ENCODE measurements around the gene CDC123. TPM values are rescaled to one million over a fixed set of nuclear protein-coding genes. Genes with fewer than 3 reads are reported as not detected.
A peak's percentile ranks its signal among the peaks of the same experiment; 100 is the strongest.

The CDC123 gene
- polyA plus RNA-seq, 2 of the 4 experiments (the other 2 are of a cell fraction) = 164 to 195 TPM

DNA sequence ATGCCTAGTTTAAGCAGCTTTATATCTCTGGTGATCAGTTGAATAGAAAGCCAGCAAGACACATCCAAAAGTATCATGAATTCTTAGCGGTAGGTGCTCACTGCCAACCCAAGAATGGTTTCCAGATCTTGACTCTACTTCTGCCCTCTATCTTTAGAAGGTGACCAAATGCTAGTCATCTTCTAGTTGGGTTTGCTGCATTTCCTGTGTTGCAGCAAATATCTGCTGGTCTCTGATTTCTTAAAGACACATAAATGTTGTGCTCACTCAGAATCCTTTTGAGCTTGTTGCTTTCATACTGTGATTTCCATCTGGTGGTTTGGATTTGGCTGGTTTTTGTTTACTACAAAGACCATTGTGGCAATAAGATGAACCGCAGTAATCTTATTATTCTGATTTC, 2.2 kb downstream of the CDC123 start (continued):
- TF ChIP-seq BHLHE40 (IDR thresholded peaks at IDR 0.05; ENCODE audit: low read depth, low read length) = no peak
- no peak for TF ChIP-seq FOXS1 (CRISPR knock-in tag; IDR thresholded peaks at IDR 0.05)
- TF ChIP-seq CBX8 (IDR thresholded peaks at IDR 0.05) = no peak
- no peak for TF ChIP-seq EHF (CRISPR knock-in tag; IDR thresholded peaks at IDR 0.05)
- no peak for TF ChIP-seq ZNF302 (CRISPR knock-in tag; IDR thresholded peaks at IDR 0.05)
- TF ChIP-seq RCOR1 (IDR thresholded peaks at IDR 0.05; ENCODE audit: low read depth, low read length) = no peak
- TF ChIP-seq, protein P1, sequence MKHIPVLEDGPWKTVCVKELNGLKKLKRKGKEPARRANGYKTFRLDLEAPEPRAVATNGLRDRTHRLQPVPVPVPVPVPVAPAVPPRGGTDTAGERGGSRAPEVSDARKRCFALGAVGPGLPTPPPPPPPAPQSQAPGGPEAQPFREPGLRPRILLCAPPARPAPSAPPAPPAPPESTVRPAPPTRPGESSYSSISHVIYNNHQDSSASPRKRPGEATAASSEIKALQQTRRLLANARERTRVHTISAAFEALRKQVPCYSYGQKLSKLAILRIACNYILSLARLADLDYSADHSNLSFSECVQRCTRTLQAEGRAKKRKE (CRISPR knock-in tag; IDR thresholded peaks at IDR 0.05; ENCODE audit: low read depth) = no peak
- no peak for TF ChIP-seq HES2 (IDR thresholded peaks at IDR 0.05)

DNA sequence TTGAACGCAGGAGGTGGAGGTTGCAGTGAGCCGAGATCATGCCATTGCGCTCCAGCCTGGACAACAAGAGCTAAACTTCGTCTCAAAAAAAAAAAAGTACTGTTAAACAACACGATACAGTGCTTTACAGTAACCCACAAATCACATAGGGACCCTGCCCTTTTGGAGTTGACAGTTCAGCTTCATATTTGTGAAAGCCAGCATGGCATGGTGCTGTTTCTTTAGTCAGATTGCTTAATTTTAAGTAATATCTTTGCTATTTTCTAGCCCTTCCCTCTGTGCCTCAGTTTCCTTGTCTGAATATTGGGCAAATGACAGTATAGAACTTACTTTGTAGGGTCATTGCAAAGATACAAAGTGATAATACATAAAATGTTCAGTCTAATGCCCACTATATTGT, 4.9 kb downstream of the CDC123 start:
- TF ChIP-seq, protein P2, sequence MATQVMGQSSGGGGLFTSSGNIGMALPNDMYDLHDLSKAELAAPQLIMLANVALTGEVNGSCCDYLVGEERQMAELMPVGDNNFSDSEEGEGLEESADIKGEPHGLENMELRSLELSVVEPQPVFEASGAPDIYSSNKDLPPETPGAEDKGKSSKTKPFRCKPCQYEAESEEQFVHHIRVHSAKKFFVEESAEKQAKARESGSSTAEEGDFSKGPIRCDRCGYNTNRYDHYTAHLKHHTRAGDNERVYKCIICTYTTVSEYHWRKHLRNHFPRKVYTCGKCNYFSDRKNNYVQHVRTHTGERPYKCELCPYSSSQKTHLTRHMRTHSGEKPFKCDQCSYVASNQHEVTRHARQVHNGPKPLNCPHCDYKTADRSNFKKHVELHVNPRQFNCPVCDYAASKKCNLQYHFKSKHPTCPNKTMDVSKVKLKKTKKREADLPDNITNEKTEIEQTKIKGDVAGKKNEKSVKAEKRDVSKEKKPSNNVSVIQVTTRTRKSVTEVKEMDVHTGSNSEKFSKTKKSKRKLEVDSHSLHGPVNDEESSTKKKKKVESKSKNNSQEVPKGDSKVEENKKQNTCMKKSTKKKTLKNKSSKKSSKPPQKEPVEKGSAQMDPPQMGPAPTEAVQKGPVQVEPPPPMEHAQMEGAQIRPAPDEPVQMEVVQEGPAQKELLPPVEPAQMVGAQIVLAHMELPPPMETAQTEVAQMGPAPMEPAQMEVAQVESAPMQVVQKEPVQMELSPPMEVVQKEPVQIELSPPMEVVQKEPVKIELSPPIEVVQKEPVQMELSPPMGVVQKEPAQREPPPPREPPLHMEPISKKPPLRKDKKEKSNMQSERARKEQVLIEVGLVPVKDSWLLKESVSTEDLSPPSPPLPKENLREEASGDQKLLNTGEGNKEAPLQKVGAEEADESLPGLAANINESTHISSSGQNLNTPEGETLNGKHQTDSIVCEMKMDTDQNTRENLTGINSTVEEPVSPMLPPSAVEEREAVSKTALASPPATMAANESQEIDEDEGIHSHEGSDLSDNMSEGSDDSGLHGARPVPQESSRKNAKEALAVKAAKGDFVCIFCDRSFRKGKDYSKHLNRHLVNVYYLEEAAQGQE (IDR thresholded peaks at IDR 0.05) = no peak
- TF ChIP-seq CEBPB (IDR thresholded peaks at IDR 0.05) = peak in 1 of 2 experiments; percentile 38; a peak in 1 of 4 replicates
- Histone ChIP-seq H3K9me3 (no peaks in the 10 kb centered on the region), H3K27ac (no peak overlapping the region), H3K4me1 (peaks cover 12% of the 10 kb centered on the region), H3K4me3 (no peak overlapping the region), H3K4me2 (no peak overlapping the region)
- no peak for ATAC-seq
- no peak for FAIRE-seq
- POLR2A ChIA-PET = no interaction called here
- WGBS (ENCODE audit: missing lambda C conversion rate) = 91% methylated on average over 5 of the region's 5 CpGs
- DNase-seq (ENCODE audit: low read depth in 1 of 2, low spot score in 1 of 2) = no peak
- CTCF ChIA-PET = interaction anchor here (2.4 to 7.2 kb wide), 2 partner anchors 13 to 874 kb away, joined by 6 to 61 read pairs; no protein-coding TSS in a partner anchor

GRCh38 chr10:12201543-12201942, 5.6 kb downstream of the CDC123 start:
- H3K27ac ChIP-seq = no peak overlapping the region
- ChIA-PET CTCF (interaction anchor here (0.8 to 7.2 kb wide), 2 partner anchors 12 to 63 kb away, joined by 3 to 61 read pairs; no protein-coding TSS in a partner anchor), POLR2A (no interaction called here)
- no peak overlapping the region for H3K4me2 ChIP-seq
- ATAC-seq (no peak), DNase-seq (ENCODE audit: low read depth in 1 of 2, low spot score in 1 of 2) (no peak), FAIRE-seq (no peak)
- H3K4me3 ChIP-seq = no peak overlapping the region
- no peaks in the 10 kb centered on the region for H3K9me3 ChIP-seq
- 63% methylated on average over 3 of the region's 3 CpGs for WGBS (ENCODE audit: missing lambda C conversion rate)
- H3K4me1 ChIP-seq = peaks cover 12% of the 10 kb centered on the region
- TF ChIP-seq ESRRA (IDR thresholded peaks at IDR 0.05; ENCODE audit: borderline replicate concordance, low read length) (no peak), PBX3 (IDR thresholded peaks at IDR 0.05) (no peak), SREBF2 (IDR thresholded peaks at IDR 0.05) (no peak), ZFP36 (IDR thresholded peaks at IDR 0.05; ENCODE audit: borderline replicate concordance, partially characterized antibody) (no peak), MAFK (IDR thresholded peaks at IDR 0.05; ENCODE audit: partially characterized antibody) (no peak), CEBPB (IDR thresholded peaks at IDR 0.05) (no peak), ZNF302 (CRISPR knock-in tag; IDR thresholded peaks at IDR 0.05) (no peak), KDM5A (IDR thresholded peaks at IDR 0.05) (no peak)
- TF ChIP-seq, protein P3, sequence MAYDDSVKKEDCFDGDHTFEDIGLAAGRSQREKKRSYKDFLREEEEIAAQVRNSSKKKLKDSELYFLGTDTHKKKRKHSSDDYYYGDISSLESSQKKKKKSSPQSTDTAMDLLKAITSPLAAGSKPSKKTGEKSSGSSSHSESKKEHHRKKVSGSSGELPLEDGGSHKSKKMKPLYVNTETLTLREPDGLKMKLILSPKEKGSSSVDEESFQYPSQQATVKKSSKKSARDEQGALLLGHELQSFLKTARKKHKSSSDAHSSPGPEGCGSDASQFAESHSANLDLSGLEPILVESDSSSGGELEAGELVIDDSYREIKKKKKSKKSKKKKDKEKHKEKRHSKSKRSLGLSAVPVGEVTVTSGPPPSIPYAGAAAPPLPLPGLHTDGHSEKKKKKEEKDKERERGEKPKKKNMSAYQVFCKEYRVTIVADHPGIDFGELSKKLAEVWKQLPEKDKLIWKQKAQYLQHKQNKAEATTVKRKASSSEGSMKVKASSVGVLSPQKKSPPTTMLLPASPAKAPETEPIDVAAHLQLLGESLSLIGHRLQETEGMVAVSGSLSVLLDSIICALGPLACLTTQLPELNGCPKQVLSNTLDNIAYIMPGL (CRISPR knock-in tag; IDR thresholded peaks at IDR 0.05; ENCODE audit: borderline replicate concordance) = no peak
